HEK293 (cell line): ENCODE results near the gene MFSD11.

Experiments used
- KLF9 ChIP-seq: fragments of 450-650 bp; formaldehyde crosslinking; IDR thresholded peaks from 2 replicates; pipeline ENCODE4 v1.5.1; 2016; ENCODE audit warnings: missing biosample characterization, missing genetic modification characterization, low read depth
- TCF7L2 ChIP-seq: IDR thresholded peaks from 2 replicates; pipeline ENCODE4 v1.6.1; 2011; ENCODE audit warnings: low read depth, mild to moderate bottlenecking, inconsistent platforms, low read length, moderate library complexity, borderline replicate concordance
- ZNF169 ChIP-seq: fragments of 450-650 bp; formaldehyde crosslinking; IDR thresholded peaks from 2 replicates; pipeline ENCODE4 v1.5.1; 2016; ENCODE audit warnings: missing biosample characterization, missing genetic modification characterization
- ZSCAN16 ChIP-seq: fragments of 450-650 bp; formaldehyde crosslinking; IDR thresholded peaks from 2 replicates; pipeline ENCODE4 v1.5.1; 2016; ENCODE audit warnings: missing biosample characterization, missing genetic modification characterization
- TF ChIP-seq, protein P1 (sequence below): fragments of 450-650 bp; formaldehyde crosslinking; conservative IDR thresholded peaks from 2 replicates; pipeline ENCODE4 v1.5.1; 2016; ENCODE audit warnings: low read depth, missing biosample characterization, missing genetic modification characterization
- TF ChIP-seq, protein P2 (sequence below): fragments of 450-650 bp; formaldehyde crosslinking; IDR thresholded peaks from 2 replicates; pipeline ENCODE4 v1.5.1; 2016; ENCODE audit warnings: missing biosample characterization, missing genetic modification characterization
- TF ChIP-seq, protein P3 (sequence below): fragments of 450-650 bp; formaldehyde crosslinking; IDR thresholded peaks from 2 replicates; pipeline ENCODE4 v1.5.1; 2016; ENCODE audit warnings: missing biosample characterization, missing genetic modification characterization
- TF ChIP-seq, protein P4 (sequence below): fragments of 450-650 bp; formaldehyde crosslinking; IDR thresholded peaks from 2 replicates; pipeline ENCODE4 v1.5.1; 2016; ENCODE audit warnings: missing biosample characterization, missing genetic modification characterization

DNA sequence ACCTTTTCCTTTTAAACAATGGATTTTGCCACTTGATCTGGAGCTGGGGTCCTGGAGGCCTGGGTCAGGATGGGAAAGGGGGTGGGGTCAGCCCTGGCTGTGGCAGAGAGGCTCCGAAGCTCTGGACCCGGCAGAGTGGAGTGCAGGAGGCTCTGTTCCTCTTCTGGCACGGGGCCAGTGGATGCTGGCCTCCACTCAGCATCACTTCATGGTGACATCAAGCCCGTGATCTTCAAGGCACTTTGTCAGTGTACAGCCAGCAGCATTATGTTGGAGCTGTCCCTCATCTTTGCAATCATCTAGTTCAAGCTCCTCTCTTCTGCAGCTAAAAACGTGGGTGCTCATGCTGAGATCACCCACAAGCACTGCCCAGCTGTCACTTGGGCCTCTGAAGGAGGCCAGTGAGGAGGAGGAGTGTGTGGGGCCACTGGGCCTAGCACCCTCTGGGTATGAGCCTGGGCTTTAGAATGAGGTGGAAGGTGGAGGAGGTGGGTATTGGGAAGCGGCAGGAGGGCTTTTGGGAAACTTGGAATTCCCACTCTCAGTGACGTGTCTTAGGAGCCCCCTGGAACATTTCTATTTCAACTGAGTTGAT, 84.4 kb downstream of the MFSD11 start:
- TF ChIP-seq, protein P1, sequence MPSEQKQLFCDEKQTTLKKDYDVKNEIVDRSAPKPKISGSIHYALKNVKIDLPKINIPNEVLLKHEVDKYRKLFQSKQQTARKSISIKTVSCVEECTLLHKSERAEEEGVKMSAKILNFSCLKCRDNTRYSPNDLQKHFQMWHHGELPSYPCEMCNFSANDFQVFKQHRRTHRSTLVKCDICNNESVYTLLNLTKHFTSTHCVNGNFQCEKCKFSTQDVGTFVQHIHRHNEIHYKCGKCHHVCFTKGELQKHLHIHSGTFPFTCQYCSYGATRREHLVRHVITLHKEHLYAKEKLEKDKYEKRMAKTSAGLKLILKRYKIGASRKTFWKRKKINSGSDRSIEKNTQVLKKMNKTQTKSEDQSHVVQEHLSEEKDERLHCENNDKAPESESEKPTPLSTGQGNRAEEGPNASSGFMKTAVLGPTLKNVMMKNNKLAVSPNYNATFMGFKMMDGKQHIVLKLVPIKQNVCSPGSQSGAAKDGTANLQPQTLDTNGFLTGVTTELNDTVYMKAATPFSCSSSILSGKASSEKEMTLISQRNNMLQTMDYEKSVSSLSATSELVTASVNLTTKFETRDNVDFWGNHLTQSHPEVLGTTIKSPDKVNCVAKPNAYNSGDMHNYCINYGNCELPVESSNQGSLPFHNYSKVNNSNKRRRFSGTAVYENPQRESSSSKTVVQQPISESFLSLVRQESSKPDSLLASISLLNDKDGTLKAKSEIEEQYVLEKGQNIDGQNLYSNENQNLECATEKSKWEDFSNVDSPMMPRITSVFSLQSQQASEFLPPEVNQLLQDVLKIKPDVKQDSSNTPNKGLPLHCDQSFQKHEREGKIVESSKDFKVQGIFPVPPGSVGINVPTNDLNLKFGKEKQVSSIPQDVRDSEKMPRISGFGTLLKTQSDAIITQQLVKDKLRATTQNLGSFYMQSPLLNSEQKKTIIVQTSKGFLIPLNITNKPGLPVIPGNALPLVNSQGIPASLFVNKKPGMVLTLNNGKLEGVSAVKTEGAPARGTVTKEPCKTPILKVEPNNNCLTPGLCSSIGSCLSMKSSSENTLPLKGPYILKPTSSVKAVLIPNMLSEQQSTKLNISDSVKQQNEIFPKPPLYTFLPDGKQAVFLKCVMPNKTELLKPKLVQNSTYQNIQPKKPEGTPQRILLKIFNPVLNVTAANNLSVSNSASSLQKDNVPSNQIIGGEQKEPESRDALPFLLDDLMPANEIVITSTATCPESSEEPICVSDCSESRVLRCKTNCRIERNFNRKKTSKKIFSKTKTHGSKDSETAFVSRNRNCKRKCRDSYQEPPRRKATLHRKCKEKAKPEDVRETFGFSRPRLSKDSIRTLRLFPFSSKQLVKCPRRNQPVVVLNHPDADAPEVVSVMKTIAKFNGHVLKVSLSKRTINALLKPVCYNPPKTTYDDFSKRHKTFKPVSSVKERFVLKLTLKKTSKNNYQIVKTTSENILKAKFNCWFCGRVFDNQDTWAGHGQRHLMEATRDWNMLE: no peak
- TF ChIP-seq, protein P2, sequence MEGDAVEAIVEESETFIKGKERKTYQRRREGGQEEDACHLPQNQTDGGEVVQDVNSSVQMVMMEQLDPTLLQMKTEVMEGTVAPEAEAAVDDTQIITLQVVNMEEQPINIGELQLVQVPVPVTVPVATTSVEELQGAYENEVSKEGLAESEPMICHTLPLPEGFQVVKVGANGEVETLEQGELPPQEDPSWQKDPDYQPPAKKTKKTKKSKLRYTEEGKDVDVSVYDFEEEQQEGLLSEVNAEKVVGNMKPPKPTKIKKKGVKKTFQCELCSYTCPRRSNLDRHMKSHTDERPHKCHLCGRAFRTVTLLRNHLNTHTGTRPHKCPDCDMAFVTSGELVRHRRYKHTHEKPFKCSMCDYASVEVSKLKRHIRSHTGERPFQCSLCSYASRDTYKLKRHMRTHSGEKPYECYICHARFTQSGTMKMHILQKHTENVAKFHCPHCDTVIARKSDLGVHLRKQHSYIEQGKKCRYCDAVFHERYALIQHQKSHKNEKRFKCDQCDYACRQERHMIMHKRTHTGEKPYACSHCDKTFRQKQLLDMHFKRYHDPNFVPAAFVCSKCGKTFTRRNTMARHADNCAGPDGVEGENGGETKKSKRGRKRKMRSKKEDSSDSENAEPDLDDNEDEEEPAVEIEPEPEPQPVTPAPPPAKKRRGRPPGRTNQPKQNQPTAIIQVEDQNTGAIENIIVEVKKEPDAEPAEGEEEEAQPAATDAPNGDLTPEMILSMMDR (tag by site-specific recombination): no peak
- TF ChIP-seq ZNF169 (tag by site-specific recombination) (no peak), ZSCAN16 (tag by site-specific recombination) (no peak), KLF9 (no peak), TCF7L2 (no peak)
- TF ChIP-seq, protein P3, sequence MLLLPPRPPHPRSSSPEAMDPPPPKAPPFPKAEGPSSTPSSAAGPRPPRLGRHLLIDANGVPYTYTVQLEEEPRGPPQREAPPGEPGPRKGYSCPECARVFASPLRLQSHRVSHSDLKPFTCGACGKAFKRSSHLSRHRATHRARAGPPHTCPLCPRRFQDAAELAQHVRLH (tag by site-specific recombination): no peak
- TF ChIP-seq, protein P4, sequence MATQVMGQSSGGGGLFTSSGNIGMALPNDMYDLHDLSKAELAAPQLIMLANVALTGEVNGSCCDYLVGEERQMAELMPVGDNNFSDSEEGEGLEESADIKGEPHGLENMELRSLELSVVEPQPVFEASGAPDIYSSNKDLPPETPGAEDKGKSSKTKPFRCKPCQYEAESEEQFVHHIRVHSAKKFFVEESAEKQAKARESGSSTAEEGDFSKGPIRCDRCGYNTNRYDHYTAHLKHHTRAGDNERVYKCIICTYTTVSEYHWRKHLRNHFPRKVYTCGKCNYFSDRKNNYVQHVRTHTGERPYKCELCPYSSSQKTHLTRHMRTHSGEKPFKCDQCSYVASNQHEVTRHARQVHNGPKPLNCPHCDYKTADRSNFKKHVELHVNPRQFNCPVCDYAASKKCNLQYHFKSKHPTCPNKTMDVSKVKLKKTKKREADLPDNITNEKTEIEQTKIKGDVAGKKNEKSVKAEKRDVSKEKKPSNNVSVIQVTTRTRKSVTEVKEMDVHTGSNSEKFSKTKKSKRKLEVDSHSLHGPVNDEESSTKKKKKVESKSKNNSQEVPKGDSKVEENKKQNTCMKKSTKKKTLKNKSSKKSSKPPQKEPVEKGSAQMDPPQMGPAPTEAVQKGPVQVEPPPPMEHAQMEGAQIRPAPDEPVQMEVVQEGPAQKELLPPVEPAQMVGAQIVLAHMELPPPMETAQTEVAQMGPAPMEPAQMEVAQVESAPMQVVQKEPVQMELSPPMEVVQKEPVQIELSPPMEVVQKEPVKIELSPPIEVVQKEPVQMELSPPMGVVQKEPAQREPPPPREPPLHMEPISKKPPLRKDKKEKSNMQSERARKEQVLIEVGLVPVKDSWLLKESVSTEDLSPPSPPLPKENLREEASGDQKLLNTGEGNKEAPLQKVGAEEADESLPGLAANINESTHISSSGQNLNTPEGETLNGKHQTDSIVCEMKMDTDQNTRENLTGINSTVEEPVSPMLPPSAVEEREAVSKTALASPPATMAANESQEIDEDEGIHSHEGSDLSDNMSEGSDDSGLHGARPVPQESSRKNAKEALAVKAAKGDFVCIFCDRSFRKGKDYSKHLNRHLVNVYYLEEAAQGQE (tag by site-specific recombination): no peak
